Liver (tissue), 3 donors: Measurements from ENCODE around the gene GFI1.

Experiments used
- ATF3 ChIP-seq: IDR thresholded peaks from 2 replicates; pipeline ENCODE4 v1.6.1; 2016; ENCODE audit warnings: antibody characterized with exemption
- EGR1 ChIP-seq, 2 donors: IDR thresholded peaks; 2 replicates each; pipeline ENCODE4 v1.6.1; 2016 to 2018; ENCODE audit warnings: antibody characterized with exemption in 2 of 2, low read depth in 2 of 2
- HNF4A ChIP-seq, 2 donors: conservative IDR thresholded peaks; 2 replicates each; pipeline ENCODE4 v1.6.1; 2016; ENCODE audit warnings: antibody characterized with exemption in 2 of 2, mild to moderate bottlenecking in 2 of 2
- MAX ChIP-seq: IDR thresholded peaks from 2 replicates; pipeline ENCODE4 v1.6.1; 2016; ENCODE audit warnings: antibody characterized with exemption
- RAD21 ChIP-seq, 2 donors: IDR thresholded peaks; 2 replicates each; pipeline ENCODE4 v1.6.1; 2016; ENCODE audit warnings: antibody characterized with exemption in 2 of 2, mild to moderate bottlenecking in 2 of 2
- REST ChIP-seq: IDR thresholded peaks from 2 replicates; pipeline ENCODE4 v1.6.1; 2016; ENCODE audit warnings: antibody characterized with exemption, mild to moderate bottlenecking
- RXRA ChIP-seq, 2 donors: IDR thresholded peaks; 2 replicates each; pipeline ENCODE4 v1.6.1; 2017 to 2018; ENCODE audit warnings: antibody characterized with exemption in 2 of 2, mild to moderate bottlenecking in 1 of 2
- SP1 ChIP-seq: IDR thresholded peaks from 2 replicates; pipeline ENCODE4 v1.6.1; 2018; ENCODE audit warnings: antibody characterized with exemption, mild to moderate bottlenecking
- TAF1 ChIP-seq: conservative IDR thresholded peaks from 2 replicates; pipeline ENCODE4 v1.6.1; 2016; ENCODE audit warnings: antibody characterized with exemption, mild to moderate bottlenecking
- TF ChIP-seq, protein P1 (sequence below): fragments of 150-350 bp; IDR thresholded peaks from 2 replicates; pipeline ENCODE4 v1.5.1; 2017; ENCODE audit warnings: improper control_type of control experiment, low read depth, low read length; ENCODE audit not compliant: missing input control
- donor health status: healthy.
- donor health status: healthy.

GRCh38 chr1:92478393-92478792, 8.3 kb downstream of the GFI1 start:
- TF ChIP-seq RAD21 (IDR thresholded peaks at IDR 0.05) = no peak
- TF ChIP-seq, protein P1, sequence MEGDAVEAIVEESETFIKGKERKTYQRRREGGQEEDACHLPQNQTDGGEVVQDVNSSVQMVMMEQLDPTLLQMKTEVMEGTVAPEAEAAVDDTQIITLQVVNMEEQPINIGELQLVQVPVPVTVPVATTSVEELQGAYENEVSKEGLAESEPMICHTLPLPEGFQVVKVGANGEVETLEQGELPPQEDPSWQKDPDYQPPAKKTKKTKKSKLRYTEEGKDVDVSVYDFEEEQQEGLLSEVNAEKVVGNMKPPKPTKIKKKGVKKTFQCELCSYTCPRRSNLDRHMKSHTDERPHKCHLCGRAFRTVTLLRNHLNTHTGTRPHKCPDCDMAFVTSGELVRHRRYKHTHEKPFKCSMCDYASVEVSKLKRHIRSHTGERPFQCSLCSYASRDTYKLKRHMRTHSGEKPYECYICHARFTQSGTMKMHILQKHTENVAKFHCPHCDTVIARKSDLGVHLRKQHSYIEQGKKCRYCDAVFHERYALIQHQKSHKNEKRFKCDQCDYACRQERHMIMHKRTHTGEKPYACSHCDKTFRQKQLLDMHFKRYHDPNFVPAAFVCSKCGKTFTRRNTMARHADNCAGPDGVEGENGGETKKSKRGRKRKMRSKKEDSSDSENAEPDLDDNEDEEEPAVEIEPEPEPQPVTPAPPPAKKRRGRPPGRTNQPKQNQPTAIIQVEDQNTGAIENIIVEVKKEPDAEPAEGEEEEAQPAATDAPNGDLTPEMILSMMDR = no peak
- no peak for TF ChIP-seq HNF4A (conservative IDR thresholded peaks at IDR 0.05)
- no peak for TF ChIP-seq MAX
- no peak for TF ChIP-seq ATF3
- no peak for TF ChIP-seq TAF1
- TF ChIP-seq SP1 = no peak
- no peak for TF ChIP-seq REST
- no peak for TF ChIP-seq EGR1 (IDR thresholded peaks at IDR 0.05; ENCODE audit: low read depth in 2 of 2)
- TF ChIP-seq RXRA (IDR thresholded peaks at IDR 0.05) = no peak
